HG03575 (cell line): ENCODE data around the gene NTMT2.
"Not testable (repeated sequence)": the region's sequence is repeated elsewhere in the genome, so short reads cannot be mapped to it uniquely, and the experiment has no call there.

Experiments used
- ATAC-seq: cut with Tn5 transposase; IDR thresholded peaks from one replicate; pipeline ENCODE4 v1.9.1; 2021; ENCODE audit not compliant: unreplicated experiment, insufficient number of reproducible peaks, low FRiP score; ENCODE audit errors: extremely low read depth

Gene NTMT2

GRCh38 chr1:170145770-170146676, at the start of gene NTMT2:
NTMT2 (plus strand) TSS chr1:170145959; CDS start chr1:170146108, 149 bp downstream.
- no peak for ATAC-seq

GRCh38 chr1:170095976-170096748, 49.6 kb upstream of the NTMT2 start:
- no peak for ATAC-seq

DNA sequence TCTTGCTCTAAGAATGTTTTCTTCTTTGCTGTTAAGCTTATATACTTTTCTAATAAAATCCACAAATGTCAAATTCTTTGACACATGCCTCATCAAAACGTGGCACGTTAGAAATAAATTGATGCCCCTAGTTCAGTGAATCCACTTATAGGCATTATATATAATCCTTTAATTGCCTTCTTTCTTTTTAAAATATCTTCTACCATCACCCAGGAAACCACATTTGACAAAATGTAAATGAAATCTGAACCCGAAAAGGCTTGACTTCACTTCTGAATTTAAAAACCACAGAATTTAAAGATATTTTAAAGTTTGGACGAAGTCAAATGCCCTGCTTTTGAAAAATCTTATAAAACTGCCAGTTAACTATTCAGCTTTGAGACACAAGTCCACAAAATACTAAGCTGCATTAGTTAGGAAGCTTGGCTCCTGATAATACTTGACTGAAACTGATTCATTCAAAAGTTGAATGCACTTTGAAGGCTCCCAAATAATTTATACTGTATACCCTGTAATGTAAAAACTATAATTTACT, 48.9 kb upstream of the NTMT2 start:
- ATAC-seq, result no peak

- ATAC-seq, result no peak
Observed at GRCh38 chr1:170097449-170097948, 48.3 kb upstream of the NTMT2 start.

DNA sequence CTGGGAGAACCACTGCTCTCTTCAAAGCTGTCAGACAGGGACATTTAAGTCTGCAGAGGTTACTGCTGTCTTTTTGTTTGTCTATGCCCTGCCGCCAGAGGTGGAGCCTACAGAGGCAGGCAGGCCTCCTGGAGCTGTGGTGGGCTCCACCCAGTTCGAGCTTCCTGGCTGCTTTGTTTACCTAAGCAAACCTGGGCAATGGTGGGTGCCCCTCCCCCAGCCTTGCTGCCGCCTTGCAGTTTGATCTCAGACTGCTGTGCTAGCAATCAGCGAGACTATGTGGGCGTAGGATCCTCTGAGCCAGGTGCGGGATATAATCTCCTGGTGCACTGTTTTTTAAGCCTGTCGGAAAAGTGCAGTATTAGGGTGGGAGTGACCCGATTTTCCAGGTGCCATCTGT, 32.6 kb upstream of the NTMT2 start:
- ATAC-seq, result not testable (repeated sequence)

DNA sequence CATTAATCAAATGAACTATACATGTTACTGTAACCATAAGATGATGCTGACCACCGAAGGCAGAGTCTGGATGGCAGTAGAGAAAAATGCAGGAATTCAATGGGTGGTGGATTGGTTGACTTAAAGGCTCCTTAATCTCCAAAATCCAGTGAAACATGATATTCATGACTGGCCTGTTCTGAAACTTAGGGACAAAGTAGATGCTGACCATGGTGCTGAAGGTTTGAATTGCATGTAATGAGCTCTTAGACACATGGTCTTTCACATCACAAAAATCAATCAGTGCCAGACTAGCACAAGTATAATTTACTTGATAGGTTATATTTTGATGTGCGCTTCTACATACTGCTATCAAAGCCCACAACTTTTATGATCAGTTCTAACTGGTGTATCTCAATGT, 30.9 kb upstream of the NTMT2 start:
- ATAC-seq, result no peak

DNA sequence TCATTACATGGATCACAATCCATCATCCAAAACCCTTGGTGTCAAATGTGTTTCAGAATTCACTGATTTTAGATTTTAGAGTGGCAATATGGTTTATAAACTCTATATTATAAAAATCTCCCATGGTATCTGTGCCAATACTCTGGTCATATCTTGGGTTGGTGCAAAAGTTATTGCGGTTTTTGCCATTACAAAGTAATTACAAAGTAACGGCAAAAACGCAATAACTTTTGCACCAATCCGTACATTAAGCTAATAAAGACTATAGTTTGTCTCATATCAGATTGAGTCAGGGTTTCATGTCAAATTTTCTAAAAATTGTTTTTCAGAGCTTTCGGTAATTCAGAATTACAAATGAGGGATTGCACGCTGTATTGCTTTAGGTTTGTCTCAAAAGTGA, 23.4 kb upstream of the NTMT2 start:
- ATAC-seq, result no peak

GRCh38 chr1:170125269-170125668, 20.5 kb upstream of the NTMT2 start:
- no peak for ATAC-seq

DNA sequence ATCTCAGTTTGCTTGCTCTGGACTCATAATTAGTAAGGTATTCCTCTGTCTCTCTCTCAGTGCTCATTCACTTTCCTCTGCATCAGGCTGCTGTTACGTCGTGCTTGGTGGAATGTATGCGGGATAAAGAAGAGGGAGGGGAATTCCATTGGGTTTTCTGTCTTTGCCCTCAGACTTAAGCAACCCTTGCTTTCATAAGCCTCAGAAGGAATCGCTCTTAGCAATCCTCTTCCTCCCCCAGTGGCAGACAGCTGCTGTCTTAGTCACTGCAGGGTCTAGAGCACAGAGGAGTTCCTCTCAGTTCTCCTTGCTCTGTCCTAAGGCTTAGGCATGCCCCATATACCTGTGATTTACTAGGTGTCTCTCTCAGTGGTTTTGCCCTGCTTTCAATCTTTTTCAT, 19.1 kb upstream of the NTMT2 start:
- peak; percentile 91 for ATAC-seq

- no peak for ATAC-seq
Observed at GRCh38 chr1:170131450-170131849, 14.3 kb upstream of the NTMT2 start.

GRCh38 chr1:170131984-170132383, 13.8 kb upstream of the NTMT2 start:
- ATAC-seq, result no peak

DNA sequence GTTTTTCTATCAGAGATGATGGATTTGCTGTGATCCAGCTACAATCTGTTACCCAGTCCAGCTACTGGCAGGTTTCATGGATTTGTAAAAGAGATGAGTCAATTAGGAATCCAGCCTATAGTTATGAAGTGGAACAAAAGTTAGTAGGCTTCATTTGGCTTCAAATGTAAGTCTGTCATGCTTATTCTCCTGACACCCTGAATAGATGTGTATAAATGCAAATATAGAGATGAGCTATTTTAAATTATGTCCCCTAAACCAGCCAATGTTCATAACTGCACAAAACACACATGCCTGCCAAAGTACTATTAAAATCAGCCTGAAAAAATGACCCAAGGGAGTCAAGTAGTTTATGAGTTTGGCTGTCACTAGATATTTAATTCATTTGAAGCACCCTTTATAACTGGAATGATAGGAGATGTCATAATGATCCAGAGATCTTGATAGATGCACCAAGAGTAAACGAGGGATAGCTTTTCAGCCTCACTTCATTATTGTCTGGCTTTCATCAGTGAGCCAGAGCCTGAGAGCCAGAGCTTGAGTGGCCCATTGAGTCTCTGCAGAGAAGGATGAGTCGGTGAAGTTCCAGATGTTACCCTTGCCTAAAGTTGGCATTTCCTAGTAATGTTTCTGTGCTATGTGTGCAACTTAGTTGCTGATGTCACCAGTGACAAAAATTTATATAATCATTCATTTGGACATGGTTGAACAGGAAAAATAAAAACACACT, 11.8 kb upstream of the NTMT2 start:
- no peak for ATAC-seq

DNA sequence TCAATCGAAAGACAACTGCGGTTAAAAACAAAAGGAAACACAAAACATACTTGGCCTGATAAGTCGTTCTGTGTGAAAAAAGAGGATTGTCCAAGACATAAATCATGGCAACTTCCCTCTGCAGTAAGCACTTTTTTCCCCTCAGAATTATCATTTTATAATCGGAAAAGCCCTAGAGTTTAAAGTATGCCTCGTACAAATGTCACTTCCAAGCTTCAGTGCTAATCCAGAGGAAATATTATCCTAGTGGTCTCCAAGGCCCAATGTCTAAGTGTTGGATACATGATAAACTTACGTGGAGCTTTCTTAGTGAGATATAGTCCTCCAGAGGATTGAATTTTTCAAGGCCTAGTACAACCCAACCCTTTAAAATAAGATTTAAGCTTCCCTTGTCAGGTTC, 11.2 kb upstream of the NTMT2 start:
- no peak for ATAC-seq

GRCh38 chr1:170140371-170140770, 5.4 kb upstream of the NTMT2 start:
- ATAC-seq, result no peak

DNA sequence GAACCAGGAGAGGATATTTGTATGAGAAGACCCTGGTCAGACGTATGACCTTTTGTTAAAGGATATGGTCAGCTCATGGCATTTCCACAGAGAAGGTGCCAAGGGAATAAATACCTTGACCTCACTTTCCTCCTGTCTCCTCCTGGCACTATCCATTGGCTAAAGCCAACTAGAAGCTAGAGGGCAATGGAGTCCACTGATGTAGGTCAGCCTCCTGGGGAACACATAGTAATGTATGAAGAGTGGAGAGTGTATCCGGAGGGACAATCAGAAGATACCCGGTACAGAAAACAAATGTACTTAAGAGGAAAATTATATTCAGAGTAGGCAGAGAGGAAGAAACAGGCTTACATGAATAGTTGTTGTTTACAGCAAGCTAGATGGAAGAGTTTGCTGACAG, 698 bp upstream of the NTMT2 start:
- no peak for ATAC-seq

DNA sequence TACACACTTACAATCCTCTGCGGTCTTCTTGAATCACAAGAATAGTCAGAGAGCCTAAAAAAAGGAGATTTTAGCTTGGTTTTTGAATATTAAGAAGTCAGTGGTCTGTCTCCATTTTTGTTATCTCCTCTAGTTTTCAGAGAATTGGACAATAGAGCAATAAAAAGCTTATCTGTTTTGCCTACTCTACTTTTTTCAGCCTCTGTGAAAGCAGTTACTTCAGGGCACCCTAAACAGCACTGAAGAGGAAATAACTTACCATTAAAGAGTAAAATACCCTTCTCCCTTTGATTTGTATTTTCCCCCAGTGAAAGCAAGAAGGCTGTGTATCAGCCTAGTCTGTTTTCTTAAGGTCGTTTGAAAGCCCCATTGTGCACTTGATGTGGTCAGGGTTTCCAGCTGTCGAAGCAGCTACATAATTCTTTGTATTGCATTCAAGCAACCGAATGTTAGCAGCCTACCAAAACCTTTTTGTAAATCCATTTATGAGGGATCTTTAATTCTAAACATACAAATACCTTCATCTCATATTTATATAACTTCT, 1.0 kb downstream of the NTMT2 start:
- no peak for ATAC-seq

GRCh38 chr1:170149241-170149640, 3.5 kb downstream of the NTMT2 start:
- ATAC-seq, result no peak

- no peak for ATAC-seq
Observed at GRCh38 chr1:170150016-170150415, 4.3 kb downstream of the NTMT2 start.

DNA sequence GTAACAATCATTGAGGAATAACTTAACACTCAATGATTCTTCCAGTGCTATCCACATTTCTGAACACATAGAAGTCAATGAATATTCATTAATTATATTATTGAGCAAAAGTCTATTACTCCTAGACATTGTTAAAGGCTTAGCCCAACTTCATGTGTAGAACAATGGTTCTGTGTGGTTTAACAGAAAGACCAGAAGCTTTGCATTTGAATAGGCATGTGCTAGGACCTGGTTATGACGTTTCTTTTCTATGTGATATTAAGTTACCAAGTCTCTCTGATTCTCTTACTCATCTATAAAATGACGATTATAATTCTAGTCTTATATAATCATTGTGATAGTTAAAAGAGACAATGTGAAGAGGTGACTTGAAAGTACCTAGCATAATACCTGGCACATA, 5.2 kb downstream of the NTMT2 start:
- no peak for ATAC-seq
